GM21737 (cell line): ENCODE results near the gene NDNF.

Experiments
- ATAC-seq: cut with Tn5 transposase; IDR thresholded peaks from one replicate; pipeline ENCODE4 v1.9.1; 2021; ENCODE audit warnings: mild to moderate bottlenecking, moderate library complexity; ENCODE audit not compliant: unreplicated experiment

Gene NDNF

GRCh38 chr4:121018543-121018942 lies 53.8 kb downstream of the NDNF start:
- ATAC-seq, result no peak

GRCh38 chr4:121016611-121017010 lies 55.7 kb downstream of the NDNF start:
- ATAC-seq, result no peak

DNA sequence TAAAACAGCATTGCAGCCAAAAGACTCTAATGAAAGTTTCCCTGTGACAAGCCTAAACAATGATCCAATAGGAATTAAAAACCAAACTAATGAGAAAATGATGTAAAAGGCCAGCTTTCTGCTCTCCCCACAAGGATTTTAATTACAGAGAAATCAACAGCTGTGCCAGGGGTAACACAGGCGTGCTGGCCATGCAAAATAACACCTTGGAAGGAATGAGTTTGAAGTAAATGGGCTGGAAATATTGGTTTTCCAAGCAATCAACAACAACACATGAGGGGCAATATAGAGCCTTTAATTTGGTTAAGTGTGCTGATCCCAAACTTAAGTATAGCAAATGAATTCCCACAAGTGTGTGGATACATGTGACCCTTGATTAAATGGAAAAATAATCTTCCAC lies 56.9 kb downstream of the NDNF start:
- ATAC-seq, result no peak

DNA sequence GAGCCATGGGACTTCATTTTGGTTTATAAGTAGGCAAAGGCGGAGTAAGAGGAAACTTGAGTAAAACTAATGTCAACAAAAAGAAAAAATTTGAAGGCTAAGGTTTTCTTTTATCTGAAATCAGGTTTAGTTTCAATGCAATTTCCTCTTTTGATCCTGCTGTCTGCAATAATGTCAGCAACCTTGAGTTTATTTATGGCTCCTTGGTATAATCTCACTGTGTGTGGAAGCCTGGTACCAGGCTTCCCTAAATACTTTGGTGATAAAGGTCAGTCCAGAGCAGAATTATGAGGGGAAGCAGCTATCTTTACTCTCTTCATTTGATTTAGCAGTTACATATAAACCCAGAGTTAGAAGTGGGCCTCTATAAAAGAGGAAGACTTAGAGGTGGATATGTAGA lies 57.8 kb downstream of the NDNF start:
- no peak for ATAC-seq

GRCh38 chr4:121011780-121012340 lies 60.5 kb downstream of the NDNF start:
- ATAC-seq, result no peak

DNA sequence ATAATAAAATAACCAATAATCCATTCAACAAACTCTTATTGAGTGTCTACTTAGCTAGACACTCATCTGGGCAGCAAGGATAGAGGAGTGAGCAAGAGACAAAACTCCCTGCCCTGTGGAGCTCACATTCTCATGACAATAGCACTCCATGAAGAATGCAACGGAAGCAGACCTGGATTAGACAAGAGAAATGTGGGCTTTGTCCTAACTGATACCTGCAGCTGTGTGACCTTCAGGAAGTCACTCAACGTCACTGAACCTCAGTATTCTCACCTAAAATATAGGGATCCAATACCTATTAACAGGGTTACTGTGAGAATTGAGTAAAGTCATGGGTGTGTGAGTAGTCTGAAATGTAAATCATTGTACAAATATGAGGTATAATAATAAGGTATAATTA lies 61.2 kb downstream of the NDNF start:
- ATAC-seq, result no peak

DNA sequence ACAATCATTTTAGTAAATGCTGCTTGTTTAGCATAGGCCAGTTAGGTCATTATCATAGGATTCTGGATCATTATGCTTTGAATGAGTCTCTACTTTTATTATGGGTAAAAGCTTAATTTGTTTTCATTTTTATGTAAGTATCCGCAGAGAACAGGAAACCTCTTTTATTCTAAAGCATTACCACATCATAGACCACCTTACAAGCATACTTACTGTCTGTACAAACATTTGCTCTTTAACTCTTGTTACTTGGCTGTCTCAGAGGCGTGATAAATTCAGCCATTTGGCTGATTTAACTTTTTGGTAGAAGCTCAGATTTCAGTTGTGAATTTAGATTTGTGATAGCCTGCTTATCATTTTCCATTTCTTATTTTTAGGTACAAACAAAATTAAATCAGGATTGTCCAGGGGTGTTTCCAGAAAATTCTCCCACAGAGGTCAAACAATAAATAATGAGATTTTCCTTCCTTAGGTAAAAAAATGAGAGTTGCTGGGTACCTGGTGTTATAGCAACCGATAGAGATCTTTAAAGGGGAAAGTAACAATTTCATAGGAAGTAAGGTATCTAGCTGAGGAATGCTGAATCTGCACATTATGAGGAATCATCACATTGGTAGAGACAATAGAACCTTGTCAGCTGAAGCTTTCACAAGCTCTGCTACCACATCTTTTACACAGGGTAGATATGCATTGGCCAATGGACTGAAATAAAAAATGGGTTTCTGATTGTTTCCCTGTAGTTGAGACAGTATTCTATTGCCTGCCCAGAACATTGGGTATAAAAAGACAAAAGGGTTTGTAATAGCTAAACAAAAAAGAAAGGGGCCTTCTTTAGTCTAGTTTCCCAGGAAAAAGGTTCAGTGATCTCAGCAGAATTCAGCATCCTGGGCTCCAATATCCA lies 62.5 kb downstream of the NDNF start:
- ATAC-seq, result no peak

GRCh38 chr4:121007660-121008059 lies 64.7 kb downstream of the NDNF start:
- no peak for ATAC-seq

DNA sequence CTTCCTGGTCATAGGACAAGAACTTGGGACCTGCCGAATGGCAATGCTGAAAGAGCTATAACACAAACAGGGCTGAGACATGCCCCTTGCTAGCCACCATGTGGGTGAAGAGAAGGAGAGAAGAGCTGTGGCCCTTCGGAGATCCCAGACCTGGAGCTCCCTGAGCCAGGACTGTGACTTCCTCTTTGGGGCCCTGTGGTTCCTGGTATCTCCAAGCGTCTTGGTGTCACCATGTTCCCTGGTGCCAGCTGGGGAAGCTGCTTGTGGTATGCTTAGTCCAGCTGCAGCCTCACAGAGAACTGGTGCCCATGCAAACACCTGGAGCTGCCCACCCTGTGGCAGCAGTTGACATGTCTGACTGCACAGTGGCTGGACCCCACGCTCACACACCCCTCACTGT lies 68.5 kb downstream of the NDNF start:
- no peak for ATAC-seq

GRCh38 chr4:120995266-120996010 lies 76.9 kb downstream of the NDNF start:
- no peak for ATAC-seq

DNA sequence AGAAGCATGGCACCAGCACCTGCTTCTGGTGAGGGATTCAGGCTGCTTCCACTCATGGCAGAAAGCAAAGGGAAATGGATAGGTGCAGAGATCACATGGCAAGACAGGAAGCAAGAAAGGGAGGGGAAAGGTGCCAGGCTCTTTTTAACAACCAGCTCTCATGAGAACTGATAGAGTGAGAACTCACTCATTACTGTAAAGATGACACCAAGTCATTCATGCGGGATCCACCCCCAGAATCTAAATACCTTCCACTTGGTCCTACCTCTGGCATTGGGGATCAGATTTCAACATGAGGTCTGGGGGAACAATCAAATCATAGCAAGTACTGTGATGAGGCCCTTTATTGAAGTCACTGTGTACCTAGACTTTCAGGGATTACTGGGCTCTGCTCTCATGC lies 77.8 kb downstream of the NDNF start:
- ATAC-seq, result no peak

- ATAC-seq, result no peak
Measured at GRCh38 chr4:120991885-120992284, 80.5 kb downstream of the NDNF start.

- no peak for ATAC-seq
Measured at GRCh38 chr4:120990246-120990645, 82.1 kb downstream of the NDNF start.
